ENCODE measurements around the gene DPY19L1.
"Not testable (repeated sequence)": the region's sequence is repeated elsewhere in the genome, so short reads cannot be mapped to it uniquely, and the experiment has no call there.

Gene DPY19L1

DNA sequence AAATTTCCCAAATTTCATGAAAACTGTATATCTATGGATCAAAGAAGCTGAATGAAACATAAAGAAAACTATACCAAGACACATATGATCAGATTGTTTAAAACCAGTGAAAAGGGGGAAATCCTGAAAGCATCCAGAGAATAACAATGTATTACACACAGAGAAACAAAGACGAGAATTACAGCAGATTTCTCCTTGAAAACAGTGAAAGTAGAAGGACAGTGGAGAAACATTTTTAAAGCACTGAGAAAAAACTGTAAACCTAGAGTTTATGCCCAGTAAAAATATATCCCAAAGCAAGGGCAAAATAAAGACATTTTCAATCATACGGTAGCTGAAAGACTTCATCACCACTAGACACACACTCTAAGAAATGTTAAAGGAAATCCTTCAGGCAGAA, 121.0 kb downstream of the DPY19L1 start:
- DNase-seq, result no peak

- no peak for DNase-seq
These were observed 125.0 kb downstream of the DPY19L1 start for GRCh38 chr7:34912236-34912635.

DNA sequence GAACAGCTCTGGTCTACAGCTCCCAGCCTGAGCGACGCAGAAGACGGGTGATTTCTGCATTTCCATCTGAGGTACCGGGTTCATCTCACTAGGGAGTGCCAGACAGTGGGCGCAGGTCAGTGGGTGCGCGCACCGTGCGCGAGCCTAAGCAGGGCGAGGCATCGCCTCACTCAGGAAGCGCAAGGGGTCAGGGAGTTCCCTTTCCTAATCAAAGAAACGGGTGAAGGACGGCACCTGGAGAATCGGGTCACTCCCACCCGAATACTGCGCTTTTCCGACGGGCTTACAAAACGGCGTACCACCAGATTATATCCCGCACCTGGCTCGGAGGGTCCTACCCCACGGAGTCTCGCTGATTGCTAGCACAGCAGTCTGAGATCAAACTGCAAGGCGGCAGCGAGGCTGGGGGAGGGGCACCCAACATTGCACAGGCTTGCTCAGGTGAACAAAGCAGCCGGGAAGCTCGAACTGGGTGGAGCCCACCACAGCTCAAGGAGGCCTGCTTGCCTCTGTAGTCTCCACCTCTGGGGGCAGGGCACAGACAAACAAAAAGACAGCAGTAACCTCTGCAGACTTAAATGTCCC, 130.9 kb downstream of the DPY19L1 start:
- DNase-seq, result peak in 2 of 3 experiments; percentile 11 to 36

GRCh38 chr7:34904987-34905386, 132.3 kb downstream of the DPY19L1 start:
- no peak for DNase-seq

GRCh38 chr7:34903921-34904320, 133.4 kb downstream of the DPY19L1 start:
- not testable (repeated sequence) for DNase-seq

DNA sequence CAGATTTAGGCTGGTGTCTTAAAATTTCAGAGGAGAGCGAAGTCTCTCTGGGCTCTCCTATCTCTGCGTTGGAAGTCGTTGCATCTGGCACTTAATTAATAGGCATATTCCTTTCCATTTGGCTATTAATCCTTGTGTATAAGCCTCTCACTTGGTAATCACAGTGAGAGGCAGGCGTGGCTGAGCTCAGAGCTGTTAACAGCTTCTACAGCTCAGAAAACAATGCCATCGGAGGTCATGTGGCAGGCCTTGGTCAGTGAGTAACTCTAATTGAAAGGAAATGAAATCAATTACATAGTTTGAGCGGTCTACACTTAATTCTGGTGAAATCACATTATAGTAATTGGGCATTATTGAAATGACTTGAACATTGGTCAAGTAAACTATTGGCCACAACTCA, 135.1 kb downstream of the DPY19L1 start:
- no peak for DNase-seq

DNA sequence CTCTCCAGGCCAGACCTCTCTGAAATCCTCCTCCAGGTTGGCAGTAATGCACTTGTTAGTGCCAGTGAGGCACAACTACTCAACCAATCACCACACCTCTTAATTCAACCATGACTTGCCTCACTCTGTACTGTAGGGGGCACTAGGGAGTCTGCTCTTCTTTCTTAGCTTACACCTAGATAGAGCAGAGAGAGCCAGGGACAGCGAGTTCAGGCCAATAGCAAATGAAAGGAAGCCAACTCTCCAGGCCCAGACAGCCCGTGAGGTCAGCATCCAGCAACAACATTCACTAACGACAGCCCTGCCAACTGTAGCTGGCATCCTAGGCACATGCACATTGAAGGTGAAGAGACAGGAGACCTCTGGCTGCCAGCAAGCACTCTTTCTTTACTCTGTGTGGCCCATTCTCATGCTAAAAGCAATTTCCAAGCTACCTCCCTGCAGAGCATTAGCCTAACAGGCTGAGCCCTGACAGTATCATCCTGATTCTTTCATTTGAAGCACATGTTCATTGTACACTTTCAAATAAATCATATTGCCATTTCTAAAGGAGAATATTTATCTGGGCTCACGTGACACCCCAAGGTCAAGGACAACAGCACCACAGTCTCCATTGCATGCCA, 136.3 kb downstream of the DPY19L1 start:
- DNase-seq, result no peak

- DNase-seq, result no peak
These were observed 142.1 kb downstream of the DPY19L1 start for GRCh38 chr7:34895202-34895601.

DNA sequence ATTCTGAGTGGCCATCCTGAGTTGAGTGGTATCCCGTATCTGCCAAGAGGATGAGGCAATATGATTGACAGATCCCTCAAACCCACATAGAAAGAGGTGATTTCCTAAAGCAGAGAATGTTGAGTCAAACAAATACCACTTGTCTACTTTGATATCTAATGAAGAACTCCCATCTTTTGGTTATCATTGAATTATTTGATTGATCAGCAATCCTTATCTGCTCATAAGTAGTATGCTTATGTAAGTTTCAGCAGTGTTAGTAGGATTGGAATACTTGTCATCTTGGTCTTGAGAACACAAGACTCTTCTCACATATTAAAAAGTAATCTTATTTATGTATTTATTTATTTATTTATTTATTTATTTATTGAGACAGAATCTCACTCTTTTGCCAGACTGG, 147.3 kb downstream of the DPY19L1 start:
- DNase-seq, result no peak

GRCh38 chr7:34886856-34887255, 150.4 kb downstream of the DPY19L1 start:
- no peak for DNase-seq

DNA sequence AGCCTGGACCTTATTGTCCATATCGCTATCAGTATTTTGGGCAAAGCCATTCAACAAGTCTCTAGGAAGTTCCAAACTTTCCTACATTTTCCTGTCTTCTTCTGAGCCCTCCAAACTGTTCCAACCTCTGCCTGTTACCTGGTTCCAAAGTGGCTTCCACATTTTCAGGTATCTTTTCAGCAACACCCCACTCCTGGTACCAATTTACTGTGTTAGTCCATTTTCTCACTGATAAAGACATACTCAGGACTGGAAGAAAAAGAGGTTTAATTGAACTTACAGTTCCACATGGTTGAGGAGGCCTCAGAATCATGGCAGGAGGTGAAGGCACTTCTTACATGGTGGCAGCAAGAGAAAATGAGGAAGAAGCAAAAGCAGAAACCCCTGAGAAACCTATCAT, 153.4 kb downstream of the DPY19L1 start:
- not testable (repeated sequence) for DNase-seq

DNA sequence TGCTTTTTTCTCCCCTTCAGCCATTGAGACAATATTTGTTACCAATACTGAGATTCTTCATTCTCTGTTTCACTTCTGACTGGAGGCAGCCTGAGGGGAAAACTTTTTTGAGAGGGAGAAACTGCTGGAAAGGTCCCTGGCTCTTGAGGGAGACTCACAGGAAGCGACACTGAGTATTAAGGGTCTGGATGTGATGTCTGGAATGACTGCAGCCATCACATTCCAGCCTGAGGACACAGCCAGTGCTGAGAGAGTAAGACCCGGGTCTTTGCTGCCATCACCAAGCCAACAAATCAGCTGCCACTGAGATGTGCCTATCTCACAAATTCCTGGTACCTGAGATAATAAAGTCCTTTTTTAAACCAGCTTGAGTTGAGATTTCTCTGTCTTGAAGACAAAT, 157.4 kb downstream of the DPY19L1 start:
- no peak for DNase-seq

GRCh38 chr7:34878944-34879735, 158.1 kb downstream of the DPY19L1 start:
- not testable (repeated sequence) for DNase-seq
